Measurements from ENCODE around the gene TMEM255A. TPM values are rescaled to one million over a fixed set of nuclear protein-coding genes. Genes with fewer than 3 reads are reported as not detected.

TMEM255A gene
- total RNA-seq, result not detected in 2 replicates

DNA sequence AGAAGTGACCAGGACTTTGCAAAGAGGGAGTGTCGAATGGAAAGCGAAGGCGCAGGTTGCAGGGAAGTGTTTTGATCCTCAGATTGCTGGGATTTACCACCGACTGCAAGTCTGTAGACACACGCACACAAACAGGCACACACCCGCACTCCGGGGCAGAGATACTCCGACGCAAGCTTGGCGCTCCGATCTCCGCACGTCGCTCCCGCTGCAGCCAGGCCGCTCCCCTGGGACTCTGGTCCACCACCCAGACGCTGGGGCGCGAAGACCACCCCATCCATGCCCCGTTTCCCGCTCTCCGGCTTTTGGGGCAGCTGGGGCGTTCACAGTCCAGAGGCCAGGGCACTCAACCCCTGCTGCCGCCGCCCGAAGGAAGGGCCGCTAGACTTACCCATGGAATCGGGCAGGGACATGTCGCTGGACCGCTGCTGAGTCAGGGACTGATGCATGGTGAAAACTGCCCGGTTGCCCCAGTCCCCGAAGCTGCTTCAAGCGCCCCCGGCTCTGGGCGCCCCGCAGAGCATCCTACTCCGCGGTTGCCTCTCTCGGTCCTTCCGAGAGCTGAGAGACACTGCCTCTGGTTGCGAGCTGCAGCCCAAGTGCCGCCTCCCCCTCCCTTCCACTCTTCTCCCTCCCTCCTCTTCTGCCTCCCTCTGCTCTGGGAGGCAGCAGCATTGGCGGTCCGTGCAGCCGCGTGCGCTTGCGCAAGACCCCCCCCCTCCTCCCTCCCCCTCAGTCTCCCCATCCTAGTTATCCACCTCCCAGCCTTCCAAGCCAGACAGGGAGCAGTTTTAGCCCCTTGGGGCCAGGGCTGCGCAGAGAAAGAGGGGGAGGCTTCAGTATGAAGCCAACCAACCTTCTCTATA lies at the start of gene TMEM255A:
TSS of gene TMEM255A (minus strand) at position 601 of the 866 bp plus-strand sequence. CDS start at position 449, 152 bp downstream.

GRCh38 chrX:120250522-120251271 lies 60.6 kb downstream of the TMEM255A start, which contains the start of gene ZBTB33:
ZBTB33 (plus strand) TSS chrX:120250812; CDS start chrX:120253416, 2,604 bp downstream.

Other genes with a start within 250 kb of the TMEM255A start
- 1.3 TPM in 1 of 2 replicates, not detected in the other for gene RHOXF2B, start 233.8 kb downstream of the TMEM255A start, total RNA-seq
- not detected in 2 replicates for gene RHOXF1, start 195.5 kb downstream of the TMEM255A start, total RNA-seq
- not detected in 2 replicates for gene RHOXF2, start 152.8 kb downstream of the TMEM255A start, total RNA-seq
- gene ZBTB33, start 60.6 kb downstream of the TMEM255A start, total RNA-seq, result 27.1 and 29.6 TPM in 2 replicates
- gene ATP1B4, start 50.6 kb upstream of the TMEM255A start, total RNA-seq, result not detected in 2 replicates
- 149 and 150 TPM in 2 replicates for gene LAMP2, start 157.8 kb upstream of the TMEM255A start, total RNA-seq
- gene CUL4B, start 249.5 kb upstream of the TMEM255A start, total RNA-seq, result 63.7 and 93.0 TPM in 2 replicates

Data from vein endothelial cell (primary cell).